ENCODE measurements around the gene GPC6.

Gene GPC6

GRCh38 chr13:94431987-94432386 lies 1205.4 kb downstream of the GPC6 start:
- H3K9ac ChIP-seq (ENCODE audit: low read length in 2 of 2) = no peak overlapping the region
- peaks cover 0 to 3% of the 10 kb centered on the region in 2 donors for H3K27me3 ChIP-seq (ENCODE audit: control insufficient read depth in 1 of 2, insufficient read depth in 2 of 2, low read length in 2 of 2)
- no peaks in the 10 kb centered on the region for H3K4me1 ChIP-seq (ENCODE audit: control insufficient read depth, insufficient read depth, low read length)
- no peak overlapping the region for H3K4me3 ChIP-seq (ENCODE audit: low read length in 2 of 2)
- H3K9me3 ChIP-seq (ENCODE audit: control insufficient read depth in 2 of 2, low read length in 2 of 2) = peaks cover 0 to 3% of the 10 kb centered on the region in 2 donors
- H3K27ac ChIP-seq (ENCODE audit: low read length) = no peak overlapping the region
- H3K36me3 ChIP-seq (ENCODE audit: control insufficient read depth in 2 of 2, insufficient read depth in 2 of 2, low read length in 2 of 2) = no peaks in the 10 kb centered on the region

- Histone ChIP-seq H3K9ac (ENCODE audit: low read length in 2 of 2) (no peak overlapping the region), H3K27ac (ENCODE audit: low read length) (no peak overlapping the region), H3K4me1 (ENCODE audit: control insufficient read depth, insufficient read depth, low read length) (no peaks in the 10 kb centered on the region), H3K9me3 (ENCODE audit: control insufficient read depth in 2 of 2, low read length in 2 of 2) (peaks cover 0 to 3% of the 10 kb centered on the region in 2 donors), H3K36me3 (ENCODE audit: control insufficient read depth in 2 of 2, insufficient read depth in 2 of 2, low read length in 2 of 2) (no peaks in the 10 kb centered on the region), H3K4me3 (ENCODE audit: low read length in 2 of 2) (no peak overlapping the region), H3K27me3 (ENCODE audit: control insufficient read depth in 1 of 2, insufficient read depth in 2 of 2, low read length in 2 of 2) (no peaks in the 10 kb centered on the region)
Measured at GRCh38 chr13:94433055-94433961, 1206.7 kb downstream of the GPC6 start.

GRCh38 chr13:94435604-94436226 lies 1209.1 kb downstream of the GPC6 start:
- Histone ChIP-seq H3K9ac (ENCODE audit: low read length in 2 of 2) (no peak overlapping the region), H3K27ac (ENCODE audit: low read length) (no peak overlapping the region), H3K4me1 (ENCODE audit: control insufficient read depth, insufficient read depth, low read length) (no peaks in the 10 kb centered on the region), H3K9me3 (ENCODE audit: control insufficient read depth in 2 of 2, low read length in 2 of 2) (peaks cover 0 to 3% of the 10 kb centered on the region in 2 donors), H3K36me3 (ENCODE audit: control insufficient read depth in 2 of 2, insufficient read depth in 2 of 2, low read length in 2 of 2) (no peaks in the 10 kb centered on the region), H3K27me3 (ENCODE audit: control insufficient read depth in 1 of 2, insufficient read depth in 2 of 2, low read length in 2 of 2) (no peaks in the 10 kb centered on the region), H3K4me3 (ENCODE audit: low read length in 2 of 2) (no peak overlapping the region)

GRCh38 chr13:94444826-94445225 lies 1218.2 kb downstream of the GPC6 start:
- no peak overlapping the region for H3K27ac ChIP-seq (ENCODE audit: low read length)
- H3K9ac ChIP-seq (ENCODE audit: low read length in 2 of 2) = no peak overlapping the region
- peaks cover 0 to 3% of the 10 kb centered on the region in 2 donors for H3K36me3 ChIP-seq (ENCODE audit: control insufficient read depth in 2 of 2, insufficient read depth in 2 of 2, low read length in 2 of 2)
- H3K4me1 ChIP-seq (ENCODE audit: control insufficient read depth, insufficient read depth, low read length) = peaks cover 3% of the 10 kb centered on the region
- no peak overlapping the region for H3K4me3 ChIP-seq (ENCODE audit: low read length in 2 of 2)
- no peaks in the 10 kb centered on the region for H3K27me3 ChIP-seq (ENCODE audit: control insufficient read depth in 1 of 2, insufficient read depth in 2 of 2, low read length in 2 of 2)
- peaks cover 0 to 5% of the 10 kb centered on the region in 2 donors for H3K9me3 ChIP-seq (ENCODE audit: control insufficient read depth in 2 of 2, low read length in 2 of 2)

GRCh38 chr13:94454334-94454733 lies 1227.7 kb downstream of the GPC6 start:
- Histone ChIP-seq H3K9ac (ENCODE audit: low read length in 2 of 2) (no peak overlapping the region), H3K4me3 (ENCODE audit: low read length in 2 of 2) (no peak overlapping the region), H3K9me3 (ENCODE audit: control insufficient read depth in 2 of 2, low read length in 2 of 2) (no peaks in the 10 kb centered on the region), H3K27me3 (ENCODE audit: control insufficient read depth in 1 of 2, insufficient read depth in 2 of 2, low read length in 2 of 2) (no peaks in the 10 kb centered on the region), H3K27ac (ENCODE audit: low read length) (no peak overlapping the region), H3K36me3 (ENCODE audit: control insufficient read depth in 2 of 2, insufficient read depth in 2 of 2, low read length in 2 of 2) (no peaks in the 10 kb centered on the region), H3K4me1 (ENCODE audit: control insufficient read depth, insufficient read depth, low read length) (no peaks in the 10 kb centered on the region)

- no peak overlapping the region for H3K9ac ChIP-seq (ENCODE audit: low read length in 2 of 2)
- no peaks in the 10 kb centered on the region for H3K36me3 ChIP-seq (ENCODE audit: control insufficient read depth in 2 of 2, insufficient read depth in 2 of 2, low read length in 2 of 2)
- H3K27me3 ChIP-seq (ENCODE audit: control insufficient read depth in 1 of 2, insufficient read depth in 2 of 2, low read length in 2 of 2) = no peaks in the 10 kb centered on the region
- no peaks in the 10 kb centered on the region for H3K4me1 ChIP-seq (ENCODE audit: control insufficient read depth, insufficient read depth, low read length)
- no peaks in the 10 kb centered on the region for H3K9me3 ChIP-seq (ENCODE audit: control insufficient read depth in 2 of 2, low read length in 2 of 2)
- H3K27ac ChIP-seq (ENCODE audit: low read length) = no peak overlapping the region
- no peak overlapping the region for H3K4me3 ChIP-seq (ENCODE audit: low read length in 2 of 2)
Measured at GRCh38 chr13:94454906-94455305, 1228.3 kb downstream of the GPC6 start.

- no peak overlapping the region for H3K27ac ChIP-seq (ENCODE audit: low read length)
- H3K9me3 ChIP-seq (ENCODE audit: control insufficient read depth in 2 of 2, low read length in 2 of 2) = no peaks in the 10 kb centered on the region
- H3K36me3 ChIP-seq (ENCODE audit: control insufficient read depth in 2 of 2, insufficient read depth in 2 of 2, low read length in 2 of 2) = no peaks in the 10 kb centered on the region
- H3K27me3 ChIP-seq (ENCODE audit: control insufficient read depth in 1 of 2, insufficient read depth in 2 of 2, low read length in 2 of 2) = no peaks in the 10 kb centered on the region
- no peak overlapping the region for H3K9ac ChIP-seq (ENCODE audit: low read length in 2 of 2)
- H3K4me3 ChIP-seq (ENCODE audit: low read length in 2 of 2) = no peak overlapping the region
- no peaks in the 10 kb centered on the region for H3K4me1 ChIP-seq (ENCODE audit: control insufficient read depth, insufficient read depth, low read length)
Measured at GRCh38 chr13:94455414-94455813, 1228.8 kb downstream of the GPC6 start.
